Tibial nerve (tissue), 3 donors: ENCODE measurements around the gene TBC1D13.

Source experiments
- POLR2A ChIP-seq, 2 donors: fragments of 450-650 bp; IDR thresholded peaks; one replicate each; pipeline ENCODE4 v1.6.1; 2017; ENCODE audit warnings: antibody characterized with exemption in 2 of 2, mild to moderate bottlenecking in 2 of 2, moderate library complexity in 2 of 2
- TF ChIP-seq, protein P1 (sequence below), 5 experiments: fragments of 200-600 bp in 3 of 5; fragments of 450-650 bp in 2 of 5; sonication (generic) in 3 of 5; IDR thresholded peaks; one replicate each; pipeline ENCODE4 v1.5.1; 2016 to 2019; ENCODE audit warnings: antibody characterized with exemption in 5 of 5, mild to moderate bottlenecking in 3 of 5, moderate library complexity in 2 of 5

DNA sequence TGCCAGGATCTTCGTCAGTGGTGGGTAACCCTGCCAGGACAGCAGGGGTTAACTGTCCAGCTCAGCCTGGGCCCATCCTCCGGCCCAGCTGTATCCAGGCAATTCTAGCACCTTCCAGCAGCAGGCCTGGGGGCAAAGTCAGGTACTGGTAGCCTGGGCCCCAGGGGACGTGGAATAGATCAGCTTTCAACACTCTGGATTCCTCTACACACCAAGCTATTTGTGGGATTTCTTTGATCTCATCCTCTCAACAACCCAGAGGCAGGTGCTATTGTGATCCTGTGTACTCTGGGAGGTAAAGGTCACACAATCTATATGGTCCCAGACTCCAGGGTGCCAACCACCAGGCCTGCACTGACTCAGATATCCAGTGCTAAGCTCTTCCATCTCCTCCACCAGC lies 51.3 kb downstream of the TBC1D13 start:
- TF ChIP-seq, protein P1, sequence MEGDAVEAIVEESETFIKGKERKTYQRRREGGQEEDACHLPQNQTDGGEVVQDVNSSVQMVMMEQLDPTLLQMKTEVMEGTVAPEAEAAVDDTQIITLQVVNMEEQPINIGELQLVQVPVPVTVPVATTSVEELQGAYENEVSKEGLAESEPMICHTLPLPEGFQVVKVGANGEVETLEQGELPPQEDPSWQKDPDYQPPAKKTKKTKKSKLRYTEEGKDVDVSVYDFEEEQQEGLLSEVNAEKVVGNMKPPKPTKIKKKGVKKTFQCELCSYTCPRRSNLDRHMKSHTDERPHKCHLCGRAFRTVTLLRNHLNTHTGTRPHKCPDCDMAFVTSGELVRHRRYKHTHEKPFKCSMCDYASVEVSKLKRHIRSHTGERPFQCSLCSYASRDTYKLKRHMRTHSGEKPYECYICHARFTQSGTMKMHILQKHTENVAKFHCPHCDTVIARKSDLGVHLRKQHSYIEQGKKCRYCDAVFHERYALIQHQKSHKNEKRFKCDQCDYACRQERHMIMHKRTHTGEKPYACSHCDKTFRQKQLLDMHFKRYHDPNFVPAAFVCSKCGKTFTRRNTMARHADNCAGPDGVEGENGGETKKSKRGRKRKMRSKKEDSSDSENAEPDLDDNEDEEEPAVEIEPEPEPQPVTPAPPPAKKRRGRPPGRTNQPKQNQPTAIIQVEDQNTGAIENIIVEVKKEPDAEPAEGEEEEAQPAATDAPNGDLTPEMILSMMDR (IDR thresholded peaks at IDR 0.05) = no peak
- no peak for TF ChIP-seq POLR2A (IDR thresholded peaks at IDR 0.05)
